Duodenal mucosa (tissue), 2 donors: ENCODE measurements around the gene NT5C1A.

Experiments
- H3K27ac ChIP-seq: one replicate; pipeline ENCODE4 v1.7.0; 2013; ENCODE audit warnings: low read depth, low read length
- H3K27me3 ChIP-seq, 2 donors: one replicate each; pipeline ENCODE4 v1.7.0; 2013; ENCODE audit warnings: low read length in 2 of 2, control low read depth in 1 of 2; ENCODE audit not compliant: insufficient read depth in 2 of 2, control insufficient read depth in 1 of 2
- H3K36me3 ChIP-seq, 2 donors: one replicate each; pipeline ENCODE4 v1.7.0; 2013; ENCODE audit warnings: low read length in 2 of 2, control low read depth in 1 of 2; ENCODE audit not compliant: insufficient read depth in 2 of 2, control insufficient read depth in 1 of 2
- H3K4me1 ChIP-seq, 2 donors: one replicate each; pipeline ENCODE4 v1.7.0; 2013; ENCODE audit warnings: low read length in 2 of 2, control low read depth in 1 of 2; ENCODE audit not compliant: insufficient read depth in 2 of 2, control insufficient read depth in 1 of 2
- H3K4me3 ChIP-seq, 2 donors: one replicate each; pipeline ENCODE4 v1.7.0; 2013; ENCODE audit warnings: low read length in 2 of 2, low read depth in 1 of 2
- H3K9ac ChIP-seq, 2 donors: one replicate each; pipeline ENCODE4 v1.7.0; 2013; ENCODE audit warnings: low read length in 2 of 2, low read depth in 1 of 2
- H3K9me3 ChIP-seq, 2 donors: one replicate each; pipeline ENCODE4 v1.7.0; 2013; ENCODE audit warnings: low read length in 2 of 2, control low read depth in 1 of 2; ENCODE audit not compliant: control insufficient read depth in 1 of 2

Gene NT5C1A

DNA sequence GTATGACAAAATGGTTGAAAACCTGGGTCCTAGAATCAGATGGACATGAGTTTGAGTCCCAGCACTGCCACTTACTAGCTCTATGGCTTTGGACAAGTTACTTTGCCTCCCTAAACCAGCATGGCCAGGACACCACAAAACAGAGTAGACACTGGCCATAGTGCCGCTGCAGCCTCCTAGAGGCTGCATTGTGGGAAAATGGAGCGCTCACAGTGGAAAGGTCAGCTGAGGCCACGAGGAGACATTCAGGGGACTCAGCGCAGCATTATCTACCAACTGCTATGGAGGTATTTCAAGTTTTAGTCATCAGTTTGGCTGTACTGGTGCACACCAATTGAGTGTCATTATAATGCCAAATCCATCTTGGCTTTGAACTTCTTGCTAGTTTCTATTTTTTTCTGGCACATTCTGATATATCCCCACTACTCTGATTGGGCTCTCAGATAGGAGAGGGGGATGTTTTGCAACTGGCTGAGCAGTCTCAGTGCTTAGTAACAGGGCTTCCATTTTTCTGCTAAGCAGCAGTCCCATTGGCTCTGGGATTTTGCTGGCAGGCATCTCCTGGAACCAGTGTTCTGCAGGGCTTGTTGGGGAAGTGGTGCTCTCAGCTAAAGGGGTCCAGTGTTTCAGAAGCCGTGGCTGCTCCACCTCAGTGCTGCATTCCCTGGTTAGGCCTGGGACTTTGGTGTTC is 16.2 kb downstream of the NT5C1A start:
- H3K9me3 ChIP-seq, result no peaks in the 10 kb centered on the region
- H3K27me3 ChIP-seq, result peaks cover 0 to 9% of the 10 kb centered on the region in 2 donors
- no peak overlapping the region for H3K9ac ChIP-seq
- H3K36me3 ChIP-seq, result no peaks in the 10 kb centered on the region
- H3K4me1 ChIP-seq, result peaks cover 0 to 3% of the 10 kb centered on the region in 2 donors
- no peak overlapping the region for H3K4me3 ChIP-seq
- no peak overlapping the region for H3K27ac ChIP-seq

DNA sequence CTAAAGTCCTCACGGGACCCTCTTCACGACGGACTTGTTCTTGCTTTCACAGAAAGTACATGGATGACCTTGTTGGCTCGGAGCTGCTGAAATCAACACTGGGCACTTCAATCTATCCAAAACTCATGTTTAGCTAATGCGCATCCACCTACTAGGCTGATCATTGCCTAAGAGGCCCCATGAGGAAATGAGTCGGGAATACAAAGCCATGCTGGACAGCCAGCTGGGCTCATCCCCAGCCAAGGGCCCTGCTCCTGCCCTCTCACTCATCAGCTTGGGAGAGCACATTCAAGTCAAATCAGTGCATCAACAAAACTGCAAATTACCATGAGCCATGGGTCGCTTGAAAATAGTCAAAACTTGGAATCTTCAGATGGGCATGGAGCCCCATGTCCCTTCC is 17.6 kb downstream of the NT5C1A start:
- Histone ChIP-seq H3K27ac (no peak overlapping the region), H3K9me3 (no peaks in the 10 kb centered on the region), H3K4me1 (peaks cover 0 to 3% of the 10 kb centered on the region in 2 donors), H3K27me3 (peaks cover 0 to 9% of the 10 kb centered on the region in 2 donors), H3K4me3 (no peak overlapping the region), H3K9ac (no peak overlapping the region), H3K36me3 (no peaks in the 10 kb centered on the region)

DNA sequence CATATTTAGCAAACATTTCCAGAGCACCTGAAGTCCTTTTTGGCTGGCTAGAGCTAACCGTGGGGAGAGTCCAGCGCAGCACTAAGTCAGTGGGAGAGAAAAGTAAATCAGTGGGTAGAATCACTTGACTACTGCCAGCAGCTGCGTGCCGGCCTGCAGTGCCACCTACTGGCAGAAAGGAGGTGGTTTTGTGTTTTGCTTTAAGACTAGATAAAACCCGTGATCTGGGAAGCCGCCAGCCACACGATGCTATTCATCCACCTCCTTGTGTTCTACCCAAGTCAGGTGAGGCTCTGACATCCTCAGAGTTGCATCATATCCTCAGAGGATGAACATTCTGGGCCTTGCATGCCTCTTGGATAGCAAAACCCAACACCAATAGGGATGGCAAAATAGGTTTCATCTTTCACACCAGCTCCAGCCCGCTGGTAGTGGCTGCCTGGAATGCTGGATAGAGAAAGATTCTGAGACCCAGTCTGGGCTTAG is 18.3 kb downstream of the NT5C1A start:
- H3K9me3 ChIP-seq, result no peaks in the 10 kb centered on the region
- H3K27ac ChIP-seq, result no peak overlapping the region
- peaks cover 0 to 5% of the 10 kb centered on the region in 2 donors for H3K27me3 ChIP-seq
- H3K9ac ChIP-seq, result no peak overlapping the region
- H3K4me3 ChIP-seq, result no peak overlapping the region
- H3K4me1 ChIP-seq, result peaks cover 0 to 3% of the 10 kb centered on the region in 2 donors
- no peaks in the 10 kb centered on the region for H3K36me3 ChIP-seq

DNA sequence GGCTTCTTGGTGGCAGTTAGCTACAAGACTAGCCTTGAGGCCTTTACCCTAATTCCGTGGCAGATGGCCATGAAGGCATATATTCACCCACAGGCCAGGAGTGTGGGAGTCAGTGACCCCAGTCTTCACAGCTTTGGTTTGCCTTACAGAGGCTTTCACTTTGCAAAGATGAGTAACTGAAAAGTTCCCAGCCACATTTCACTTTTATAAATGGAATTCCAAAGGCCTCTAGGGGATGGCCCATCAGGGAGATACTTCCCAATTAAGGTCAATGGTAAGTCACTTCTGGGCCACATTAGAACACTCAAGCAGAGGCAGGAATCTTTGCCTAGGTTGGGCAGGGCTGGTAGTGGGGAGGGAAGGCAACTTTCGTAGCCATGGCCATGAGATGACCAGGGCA is 19.4 kb downstream of the NT5C1A start:
- no peaks in the 10 kb centered on the region for H3K36me3 ChIP-seq
- no peak overlapping the region for H3K27ac ChIP-seq
- no peaks in the 10 kb centered on the region for H3K9me3 ChIP-seq
- no peaks in the 10 kb centered on the region for H3K4me1 ChIP-seq
- peaks cover 0 to 8% of the 10 kb centered on the region in 2 donors for H3K27me3 ChIP-seq
- no peak overlapping the region for H3K4me3 ChIP-seq
- no peak overlapping the region for H3K9ac ChIP-seq

DNA sequence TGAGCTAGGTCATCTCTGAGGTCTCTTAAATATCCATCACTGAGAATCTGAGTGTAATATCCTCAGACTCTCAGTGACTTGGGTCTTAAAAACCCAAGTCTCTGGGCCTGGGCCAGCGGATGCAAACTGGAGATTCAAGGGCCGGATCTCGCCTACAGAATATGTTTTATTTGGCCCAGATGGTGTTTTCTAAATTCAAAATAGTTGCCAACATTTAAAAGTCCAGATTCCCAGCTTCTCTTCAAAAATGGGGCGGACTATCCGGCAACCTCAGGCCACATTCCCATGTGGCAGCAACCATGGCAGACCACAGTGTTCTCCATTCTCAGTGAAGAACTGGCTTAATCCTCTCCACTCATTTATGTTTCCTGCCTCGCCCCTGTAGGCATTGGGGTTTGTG is 19.8 kb downstream of the NT5C1A start:
- H3K36me3 ChIP-seq, result no peaks in the 10 kb centered on the region
- H3K27me3 ChIP-seq, result peaks cover 0 to 8% of the 10 kb centered on the region in 2 donors
- no peaks in the 10 kb centered on the region for H3K9me3 ChIP-seq
- no peaks in the 10 kb centered on the region for H3K4me1 ChIP-seq
- H3K9ac ChIP-seq, result no peak overlapping the region
- no peak overlapping the region for H3K4me3 ChIP-seq
- H3K27ac ChIP-seq, result no peak overlapping the region

DNA sequence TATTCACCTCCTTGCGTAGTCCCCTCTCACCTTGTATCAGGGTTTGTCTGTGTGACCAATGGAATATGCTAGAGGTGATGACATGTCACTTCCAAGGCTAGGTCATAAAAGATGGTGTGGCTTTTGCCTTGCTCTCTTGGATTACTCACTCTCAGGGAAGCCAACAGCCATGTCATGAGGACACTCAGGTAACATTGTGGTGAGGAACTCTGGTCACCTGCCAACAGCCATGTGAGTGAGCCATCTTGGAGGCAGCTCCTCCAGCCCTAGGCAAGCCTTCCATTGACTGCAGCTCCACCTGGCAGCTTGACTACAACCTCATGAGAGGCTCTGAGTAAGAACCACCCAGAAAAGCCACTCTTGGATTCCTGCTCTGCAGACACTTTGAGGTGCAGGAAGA is 21.5 kb downstream of the NT5C1A start:
- peaks cover 0 to 8% of the 10 kb centered on the region in 2 donors for H3K27me3 ChIP-seq
- no peaks in the 10 kb centered on the region for H3K9me3 ChIP-seq
- no peak overlapping the region for H3K4me3 ChIP-seq
- H3K4me1 ChIP-seq, result peaks cover 0 to 7% of the 10 kb centered on the region in 2 donors
- H3K36me3 ChIP-seq, result no peaks in the 10 kb centered on the region
- no peak overlapping the region for H3K9ac ChIP-seq
- H3K27ac ChIP-seq, result no peak overlapping the region

DNA sequence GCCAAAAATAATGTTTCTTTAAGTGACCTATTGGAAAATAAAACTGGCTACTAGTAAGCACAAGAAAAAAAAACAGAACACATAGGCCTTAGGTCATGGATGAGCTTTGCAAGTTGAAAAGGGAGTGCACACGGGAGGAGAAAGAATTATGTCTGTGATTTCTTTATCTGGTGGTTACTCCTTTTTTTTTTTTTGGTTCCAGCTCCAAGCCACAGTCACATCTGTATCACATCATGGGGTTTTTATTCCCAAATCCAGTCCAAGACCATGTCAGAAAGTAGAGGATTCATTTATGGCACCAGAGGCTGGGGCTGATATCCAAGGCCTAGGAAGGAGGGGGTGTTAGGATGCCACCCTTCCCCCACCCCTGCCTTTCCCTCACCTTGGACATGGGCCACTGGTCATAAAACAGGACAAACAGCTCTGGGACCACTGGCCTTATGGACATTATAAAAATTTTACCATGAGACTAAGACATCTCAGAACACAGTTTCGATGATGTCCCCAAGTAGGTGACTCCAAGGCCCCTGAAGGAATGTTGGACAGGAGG is 22.2 kb downstream of the NT5C1A start:
- Histone ChIP-seq H3K9ac (no peak overlapping the region), H3K27ac (no peak overlapping the region), H3K4me1 (peaks cover 0 to 7% of the 10 kb centered on the region in 2 donors)

DNA sequence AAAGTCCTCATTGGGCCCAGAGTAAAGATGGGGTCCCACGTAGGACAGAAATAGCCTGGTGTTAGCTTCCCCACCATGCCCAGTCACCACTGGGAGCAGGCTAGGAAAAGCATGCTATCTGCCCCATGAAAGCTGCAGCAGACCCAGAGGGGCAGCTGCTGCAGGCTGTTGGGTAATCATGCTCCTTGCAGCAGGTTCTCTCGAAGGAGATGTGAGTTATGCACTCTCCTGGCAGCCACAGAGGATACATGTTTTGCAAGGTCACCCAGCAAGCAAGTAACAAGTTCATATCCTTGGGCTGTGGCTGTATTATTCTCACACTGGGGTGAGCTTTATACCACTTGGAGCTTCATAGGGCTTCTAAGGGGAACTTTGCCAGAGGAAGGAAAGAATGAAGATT is 23.4 kb downstream of the NT5C1A start:
- Histone ChIP-seq H3K27ac (no peak overlapping the region), H3K4me3 (no peak overlapping the region), H3K36me3 (no peaks in the 10 kb centered on the region), H3K4me1 (peaks cover 0 to 7% of the 10 kb centered on the region in 2 donors), H3K9me3 (no peaks in the 10 kb centered on the region), H3K27me3 (peaks cover 0 to 5% of the 10 kb centered on the region in 2 donors), H3K9ac (no peak overlapping the region)

More for the DNA sequence above, 22.2 kb downstream of the NT5C1A start:
- peaks cover 0 to 8% of the 10 kb centered on the region in 2 donors for H3K27me3 ChIP-seq
- no peaks in the 10 kb centered on the region for H3K9me3 ChIP-seq
- no peaks in the 10 kb centered on the region for H3K36me3 ChIP-seq
- H3K4me3 ChIP-seq, result no peak overlapping the region

DNA sequence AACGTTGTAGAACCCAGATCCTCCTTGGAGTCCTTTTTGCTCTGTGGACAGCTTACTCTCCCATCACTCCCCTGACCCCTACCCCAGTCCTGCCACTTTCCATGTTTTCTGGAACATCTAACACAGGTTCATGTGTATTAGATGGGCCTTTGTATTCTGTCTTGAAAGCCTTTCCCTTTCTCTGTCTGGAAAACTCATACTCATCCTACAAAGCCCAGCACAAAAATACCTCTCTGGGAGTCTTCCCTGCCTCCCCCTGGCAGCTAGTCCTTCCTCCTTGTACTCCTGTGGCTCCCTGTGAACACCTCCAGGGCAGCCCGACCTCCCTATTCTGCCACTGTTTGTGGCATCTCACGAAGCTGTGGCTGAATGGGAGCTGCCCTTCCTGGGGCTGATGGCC is 24.7 kb downstream of the NT5C1A start:
- Histone ChIP-seq H3K27me3 (peaks cover 0 to 5% of the 10 kb centered on the region in 2 donors), H3K4me3 (no peak overlapping the region), H3K36me3 (no peaks in the 10 kb centered on the region), H3K4me1 (peaks cover 0 to 7% of the 10 kb centered on the region in 2 donors), H3K9ac (no peak overlapping the region), H3K27ac (no peak overlapping the region), H3K9me3 (no peaks in the 10 kb centered on the region)

DNA sequence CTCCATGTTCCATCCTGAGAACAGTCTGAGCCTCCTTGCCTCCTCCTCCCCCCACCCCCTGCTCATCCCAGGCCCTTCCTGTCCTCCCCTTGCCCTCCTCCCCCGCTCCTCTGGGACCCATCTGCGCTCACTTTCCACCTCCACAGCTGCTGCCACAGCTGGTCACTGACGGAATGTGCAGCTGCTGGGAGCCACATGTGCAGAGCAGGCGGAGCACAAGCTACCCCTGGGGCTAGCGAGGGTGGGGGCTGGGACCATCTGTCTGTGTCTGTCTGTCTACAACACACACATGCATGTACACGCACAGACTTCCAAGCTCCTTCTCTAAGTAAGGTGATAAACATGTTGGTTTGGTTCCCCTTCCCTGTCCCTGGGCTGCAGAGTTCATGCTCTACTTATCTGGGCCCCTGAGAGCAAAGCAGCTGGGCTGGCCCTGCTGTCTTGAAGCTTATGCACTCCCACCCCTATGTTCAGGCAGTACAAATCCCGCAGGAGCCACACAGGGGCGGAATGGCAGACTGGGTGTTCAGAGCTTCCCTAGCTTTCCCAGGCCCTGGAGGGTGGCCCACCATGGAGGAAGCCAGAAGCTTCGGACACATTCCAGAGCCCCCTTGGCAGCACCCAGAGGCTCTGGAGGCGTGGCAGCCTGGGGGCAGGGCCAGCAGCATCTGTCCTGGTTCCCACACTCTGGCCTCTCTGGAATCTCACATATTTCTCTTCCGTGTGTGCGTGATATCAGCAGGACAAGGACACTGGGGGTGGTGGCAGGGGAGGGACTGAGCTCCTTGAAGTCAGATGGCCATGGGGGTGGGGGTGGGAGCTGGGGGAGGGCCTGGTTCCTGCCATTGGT is 25.4 kb downstream of the NT5C1A start:
- Histone ChIP-seq H3K27me3 (peaks cover 0 to 5% of the 10 kb centered on the region in 2 donors), H3K36me3 (no peaks in the 10 kb centered on the region), H3K27ac (no peak overlapping the region), H3K4me1 (peaks cover 0 to 7% of the 10 kb centered on the region in 2 donors), H3K9me3 (no peaks in the 10 kb centered on the region), H3K9ac (no peak overlapping the region), H3K4me3 (no peak overlapping the region)
